GM23248 (cell line): ENCODE results near the gene SFT2D2. TPM values are rescaled to one million over a fixed set of nuclear protein-coding genes. Genes with fewer than 3 reads are reported as not detected.

Experiments
- DNase-seq: peaks from one replicate; pipeline ENCODE4 v3.0.0-alpha.2; 2015
- H2AFZ ChIP-seq: fragments of 200-600 bp; sonication (generic); 2 replicates; pipeline ENCODE4 v1.6.1; 2016; ENCODE audit warnings: antibody characterized with exemption
- H3F3A ChIP-seq: fragments of 200-600 bp; sonication (generic); 2 replicates; pipeline ENCODE4 v1.6.1; 2016; ENCODE audit warnings: mild to moderate bottlenecking, antibody characterized with exemption, mixed run types; ENCODE audit not compliant: insufficient read depth
- H3K27ac ChIP-seq: fragments of 200-600 bp; sonication (generic); 2 replicates; pipeline ENCODE4 v1.5.1; 2016; ENCODE audit warnings: mild to moderate bottlenecking
- H3K27me3 ChIP-seq: fragments of 200-600 bp; sonication (generic); replicated peaks from 2 replicates; pipeline ENCODE4 v1.6.1; 2016; ENCODE audit warnings: mild to moderate bottlenecking; ENCODE audit not compliant: insufficient read depth
- H3K36me3 ChIP-seq: fragments of 200-600 bp; sonication (generic); 2 replicates; pipeline ENCODE4 v1.6.1; 2016; ENCODE audit warnings: low read depth, mild to moderate bottlenecking
- H3K4me1 ChIP-seq: fragments of 200-600 bp; sonication (generic); 2 replicates; pipeline ENCODE4 v1.6.1; 2016; ENCODE audit warnings: mild to moderate bottlenecking; ENCODE audit not compliant: insufficient read depth
- H3K4me2 ChIP-seq: fragments of 200-600 bp; sonication (generic); one replicate; pipeline ENCODE4 v1.6.1; 2016; ENCODE audit warnings: mild to moderate bottlenecking; ENCODE audit not compliant: unreplicated experiment
- H3K4me3 ChIP-seq: fragments of 200-600 bp; sonication (generic); 2 replicates; pipeline ENCODE4 v1.5.1; 2016; ENCODE audit warnings: mild to moderate bottlenecking
- H3K79me2 ChIP-seq: fragments of 200-600 bp; sonication (generic); 2 replicates; pipeline ENCODE4 v1.6.1; 2016; ENCODE audit warnings: mild to moderate bottlenecking; ENCODE audit not compliant: insufficient read depth
- H3K9ac ChIP-seq: fragments of 200-600 bp; sonication (generic); 2 replicates; pipeline ENCODE4 v1.6.1; 2016; ENCODE audit warnings: mild to moderate bottlenecking
- H3K9me2 ChIP-seq: fragments of 200-600 bp; sonication (generic); 2 replicates; pipeline ENCODE4 v1.6.1; 2016; ENCODE audit warnings: mixed run types, mild to moderate bottlenecking, moderate library complexity; ENCODE audit not compliant: insufficient read depth
- H3K9me3 ChIP-seq: fragments of 200-600 bp; sonication (generic); one replicate; pipeline ENCODE4 v1.6.1; 2017; ENCODE audit warnings: low read depth
- H4K20me1 ChIP-seq: fragments of 200-600 bp; sonication (generic); 2 replicates; pipeline ENCODE4 v1.6.0; 2016; ENCODE audit not compliant: insufficient read depth
- EZH2 ChIP-seq: fragments of 200-600 bp; sonication (generic); IDR thresholded peaks from 2 replicates; pipeline ENCODE4 v1.6.1; 2018; ENCODE audit warnings: antibody characterized with exemption, mild to moderate bottlenecking; ENCODE audit not compliant: insufficient read depth, poor library complexity, severe bottlenecking
- EZH2phosphoT487 ChIP-seq: fragments of 200-600 bp; sonication (generic); IDR thresholded peaks from 2 replicates; pipeline ENCODE4 v1.6.1; 2018; ENCODE audit warnings: antibody characterized with exemption, moderate library complexity, mild to moderate bottlenecking, low read depth; ENCODE audit not compliant: insufficient read depth
- WGBS, 2 experiments: methylation state at CpG; one replicate each; pipeline ENCODE4 v1.1.6; 2015 to 2017; ENCODE audit warnings: low lambda C conversion rate in 2 of 2, low coverage in 1 of 2; ENCODE audit errors: missing lambda C conversion rate in 2 of 2; 5-methylcytosine and 5-hydroxymethylcytosine counted together
- in situ Hi-C: fragments of 300-500 bp; cut with MboI; formaldehyde crosslinking; loops from 2 replicates; pipeline ENCODE4 v1.15.0; 2020
- polyA plus RNA-seq: library from polyadenylated mRNA; unstranded; fragments of >200 nt; fragmentation: Nextera tagmentation; extraction: Ambion mirVana; gene quantifications from 2 replicates; pipeline ENCODE4 v1.2.1, GENCODE V29; 2016
- total RNA-seq: library from RNA; depleted of rRNA; stranded (reverse); fragments of >200 nt; shearing (Covaris generic); gene quantifications from 2 replicates; pipeline ENCODE4 v1.2.3, GENCODE V29; 2014

Gene SFT2D2
- total and polyA plus RNA-seq, 2 experiments from 2014 or later, result 38.4 to 54.4 TPM

DNA sequence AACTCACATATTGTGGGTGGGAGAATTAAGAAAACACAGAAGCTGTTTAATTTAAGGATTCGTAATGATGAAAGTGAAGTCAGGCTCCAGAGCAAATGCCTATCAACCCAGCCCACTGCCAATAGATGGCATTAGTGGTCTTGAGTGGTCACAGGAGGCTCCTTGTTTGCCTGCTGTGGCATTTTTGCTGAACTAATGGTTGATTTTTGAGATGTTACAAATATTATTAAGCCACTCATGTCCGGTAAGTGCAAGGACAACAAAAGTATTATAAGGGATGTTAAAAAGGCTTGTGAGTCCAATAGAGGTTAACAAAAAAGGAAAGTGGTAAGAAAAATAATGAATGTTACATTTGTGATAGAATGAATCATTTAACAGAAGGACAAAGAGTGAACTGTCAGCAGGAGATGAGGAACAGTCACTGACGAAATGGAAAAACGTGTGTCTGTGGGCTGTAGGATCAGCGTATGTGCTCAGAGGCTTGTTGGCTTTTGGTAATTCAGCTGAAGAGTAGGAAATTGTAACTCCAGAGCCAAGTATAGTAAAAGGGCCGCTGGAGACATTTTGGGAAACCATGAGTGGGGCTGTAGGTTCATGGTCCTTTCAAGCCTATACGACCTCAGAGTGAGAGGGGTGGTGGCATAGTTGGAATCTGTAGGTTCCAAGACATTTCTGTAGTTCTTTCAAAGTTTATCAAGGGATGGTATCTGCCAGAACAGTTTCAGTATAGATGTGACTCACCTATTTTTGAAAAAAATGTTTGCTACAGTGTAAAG, 11.2 kb downstream of the SFT2D2 start:
- TF ChIP-seq EZH2phosphoT487 (no peak), EZH2 (no peak)
- no peaks in the 10 kb centered on the region for H3K9me2 ChIP-seq
- H3K4me1 ChIP-seq, result peaks cover 27% of the 10 kb centered on the region
- H3K9ac ChIP-seq, result no peak overlapping the region
- no peaks in the 10 kb centered on the region for H3K27me3 ChIP-seq
- H3F3A ChIP-seq, result peaks cover 17% of the 10 kb centered on the region
- DNase-seq, result no peak
- no peak overlapping the region for H3K4me3 ChIP-seq
- no peaks in the 10 kb centered on the region for H4K20me1 ChIP-seq
- no peak overlapping the region for H3K27ac ChIP-seq
- H3K79me2 ChIP-seq, result peaks cover 53% of the 10 kb centered on the region
- H2AFZ ChIP-seq, result no peak overlapping the region
- H3K4me2 ChIP-seq, result no peak overlapping the region
- peaks cover 40% of the 10 kb centered on the region for H3K36me3 ChIP-seq
- in situ Hi-C loops, result no loop called here
- 88 to 90% methylated on average over 7 of the region's 7 CpGs for WGBS, 2 experiments
- H3K9me3 ChIP-seq, result no peaks in the 10 kb centered on the region

DNA sequence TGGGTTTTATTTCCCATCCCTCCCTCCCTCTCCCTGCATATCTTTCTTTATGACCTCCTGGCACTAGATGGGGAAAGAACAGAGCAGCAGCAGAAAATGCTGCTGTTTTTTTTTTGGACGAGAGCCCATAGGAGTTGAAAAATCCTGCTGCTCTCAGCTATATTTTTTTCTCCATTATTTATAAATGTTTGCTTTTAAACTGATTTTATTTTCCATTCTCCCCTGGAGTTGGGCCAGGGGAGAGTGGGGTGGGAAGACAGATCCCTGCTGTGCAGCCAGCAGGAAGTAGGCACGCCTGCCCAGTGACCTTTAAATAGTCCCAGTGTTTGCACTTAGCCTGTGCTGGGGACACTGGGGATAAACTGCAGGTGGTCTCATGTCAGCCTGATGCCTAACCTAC, 17.4 kb downstream of the SFT2D2 start:
- Histone ChIP-seq H3K9ac (peak overlapping the region; percentile 34; the same call in 1 of the 2 replicates), H3K4me3 (no peak overlapping the region), H3K9me2 (no peaks in the 10 kb centered on the region), H4K20me1 (no peaks in the 10 kb centered on the region; the same call in 1 of the 2 replicates), H3K36me3 (peaks cover 58% of the 10 kb centered on the region), H3K4me2 (no peak overlapping the region), H3K27ac (peak overlapping the region; percentile 24; the same call in 1 of the 2 replicates), H3K9me3 (no peaks in the 10 kb centered on the region), H3K27me3 (no peaks in the 10 kb centered on the region), H3K4me1 (no peaks in the 10 kb centered on the region; the same call in 1 of the 2 replicates), H3K79me2 (peaks cover 56% of the 10 kb centered on the region), H3F3A (no peaks in the 10 kb centered on the region; the same call in 1 of the 2 replicates), H2AFZ (no peak overlapping the region)
- 46 to 53% methylated on average over 2 of the region's 2 CpGs for WGBS, 2 experiments
- no peak for DNase-seq
- in situ Hi-C loops, result no loop called here
- TF ChIP-seq EZH2phosphoT487 (no peak), EZH2 (no peak)

DNA sequence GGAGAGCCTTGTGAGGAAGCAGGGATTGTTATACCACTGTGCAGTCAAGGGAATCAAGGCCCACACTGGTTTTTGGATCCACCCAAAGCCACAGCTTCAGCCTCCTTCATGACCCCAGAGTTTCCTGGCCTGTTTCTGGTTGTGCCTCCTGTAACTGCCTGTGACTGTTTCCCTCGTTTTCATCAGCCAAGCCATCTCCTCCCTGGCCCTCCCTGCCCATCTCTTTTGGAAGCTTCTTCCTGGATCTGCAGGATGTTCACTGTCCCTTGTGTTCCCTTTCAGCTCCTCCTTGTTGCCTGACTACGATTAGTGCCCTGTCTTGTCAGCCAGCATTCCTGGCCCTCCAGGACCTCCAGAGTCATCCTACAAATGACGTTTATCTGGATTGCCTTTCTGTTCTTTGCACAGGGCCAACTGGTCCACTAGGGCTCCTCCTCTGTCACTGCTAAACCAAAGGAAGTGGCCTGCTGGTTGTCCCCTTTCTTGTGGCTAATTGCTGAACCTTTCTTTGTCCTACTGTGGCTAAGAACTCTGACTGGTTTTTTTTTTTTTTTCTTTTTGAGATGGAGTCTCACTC, 17.9 kb downstream of the SFT2D2 start:
- Histone ChIP-seq H3K9ac (peak overlapping the region; percentile 34; the same call in 1 of the 2 replicates), H3K9me2 (no peaks in the 10 kb centered on the region), H3K4me2 (no peak overlapping the region), H3K4me3 (no peak overlapping the region), H4K20me1 (peaks cover 3% of the 10 kb centered on the region; the same call in 1 of the 2 replicates), H2AFZ (no peak overlapping the region), H3K9me3 (no peaks in the 10 kb centered on the region), H3F3A (no peaks in the 10 kb centered on the region; the same call in 1 of the 2 replicates), H3K27ac (peak overlapping the region; percentile 24; the same call in 1 of the 2 replicates), H3K79me2 (peaks cover 60% of the 10 kb centered on the region), H3K27me3 (no peaks in the 10 kb centered on the region), H3K36me3 (peaks cover 54% of the 10 kb centered on the region), H3K4me1 (no peaks in the 10 kb centered on the region; the same call in 1 of the 2 replicates)
- WGBS, 2 experiments, result 16 to 21% methylated on average over 3 of the region's 3 CpGs
- no peak for TF ChIP-seq EZH2
- TF ChIP-seq EZH2phosphoT487, result no peak
- peak; percentile 26 for DNase-seq
- in situ Hi-C loops, result no loop called here

DNA sequence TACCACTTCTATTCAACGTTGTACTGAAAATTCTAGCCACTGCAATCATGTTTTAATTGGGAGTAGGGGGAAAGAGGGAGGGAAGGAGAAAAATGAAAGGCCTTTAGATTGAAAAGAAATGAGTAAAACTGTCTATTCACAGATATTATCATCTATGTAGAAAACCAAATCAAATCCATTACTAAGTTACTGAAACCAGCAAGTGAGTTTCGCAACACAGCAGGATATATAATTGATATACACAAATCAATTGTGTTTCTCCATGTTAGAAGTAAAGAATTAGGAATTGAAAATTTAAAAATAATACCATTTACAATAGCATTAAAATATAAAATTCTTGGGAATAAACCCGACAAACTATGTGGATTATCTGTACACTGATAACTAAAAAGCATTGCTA, 19.2 kb downstream of the SFT2D2 start:
- H3K79me2 ChIP-seq, result peaks cover 66% of the 10 kb centered on the region
- no peaks in the 10 kb centered on the region for H3K27me3 ChIP-seq
- no peak for DNase-seq
- no peaks in the 10 kb centered on the region; the same call in 1 of the 2 replicates for H3K4me1 ChIP-seq
- no peaks in the 10 kb centered on the region; the same call in 1 of the 2 replicates for H3F3A ChIP-seq
- WGBS, 2 experiments, result 67 to 70% methylated on average over 3 of the region's 3 CpGs
- H3K9me3 ChIP-seq, result no peaks in the 10 kb centered on the region
- H3K4me3 ChIP-seq, result no peak overlapping the region
- peaks cover 3% of the 10 kb centered on the region; the same call in 1 of the 2 replicates for H4K20me1 ChIP-seq
- no peak overlapping the region for H3K27ac ChIP-seq
- peaks cover 43% of the 10 kb centered on the region for H3K36me3 ChIP-seq
- H3K4me2 ChIP-seq, result no peak overlapping the region
- no peak for TF ChIP-seq EZH2phosphoT487
- TF ChIP-seq EZH2, result no peak
- H3K9ac ChIP-seq, result no peak overlapping the region
- no peaks in the 10 kb centered on the region for H3K9me2 ChIP-seq
- no peak overlapping the region for H2AFZ ChIP-seq
- in situ Hi-C loops, result no loop called here
